ENCODE data around the gene MED27.
A peak's percentile ranks its signal among the peaks of the same experiment; 100 is the strongest.

MED27 gene

DNA sequence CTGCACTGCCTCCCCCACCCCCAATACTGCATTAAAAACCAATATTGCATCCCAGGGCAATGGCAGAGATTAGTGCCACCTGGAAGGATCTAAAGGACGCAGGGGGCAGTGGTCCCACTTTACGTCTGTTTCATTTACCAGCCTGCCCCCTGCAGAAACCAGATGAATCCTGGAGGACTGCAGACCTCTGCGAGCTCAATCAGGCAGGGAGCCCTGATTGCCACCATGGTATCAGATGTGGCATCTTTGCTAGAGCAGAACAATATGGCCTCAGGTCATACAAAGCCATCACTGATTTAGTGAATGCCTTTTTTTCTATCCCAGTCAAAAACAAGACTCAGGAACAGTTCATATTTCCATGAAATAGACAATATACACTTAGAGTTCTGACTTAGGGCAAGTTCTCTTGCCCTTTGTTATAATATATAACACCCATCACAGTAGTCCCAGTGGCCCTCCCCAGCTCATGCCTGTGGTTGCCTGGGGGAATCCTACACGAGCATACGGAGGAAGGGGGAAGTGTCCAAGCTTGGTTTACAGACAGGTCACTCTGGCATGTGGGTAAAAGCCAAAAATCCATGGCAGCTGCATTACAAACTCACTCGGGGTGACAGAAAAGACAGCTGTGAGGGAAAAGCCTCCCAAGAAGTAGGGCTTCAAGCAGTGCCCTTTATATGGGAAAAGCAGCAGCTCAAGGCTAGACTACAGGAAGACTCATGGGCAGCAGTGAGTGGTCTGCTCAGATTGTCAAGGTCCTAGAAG, 85.1 kb downstream of the MED27 start:
- no peak for DNase-seq

DNA sequence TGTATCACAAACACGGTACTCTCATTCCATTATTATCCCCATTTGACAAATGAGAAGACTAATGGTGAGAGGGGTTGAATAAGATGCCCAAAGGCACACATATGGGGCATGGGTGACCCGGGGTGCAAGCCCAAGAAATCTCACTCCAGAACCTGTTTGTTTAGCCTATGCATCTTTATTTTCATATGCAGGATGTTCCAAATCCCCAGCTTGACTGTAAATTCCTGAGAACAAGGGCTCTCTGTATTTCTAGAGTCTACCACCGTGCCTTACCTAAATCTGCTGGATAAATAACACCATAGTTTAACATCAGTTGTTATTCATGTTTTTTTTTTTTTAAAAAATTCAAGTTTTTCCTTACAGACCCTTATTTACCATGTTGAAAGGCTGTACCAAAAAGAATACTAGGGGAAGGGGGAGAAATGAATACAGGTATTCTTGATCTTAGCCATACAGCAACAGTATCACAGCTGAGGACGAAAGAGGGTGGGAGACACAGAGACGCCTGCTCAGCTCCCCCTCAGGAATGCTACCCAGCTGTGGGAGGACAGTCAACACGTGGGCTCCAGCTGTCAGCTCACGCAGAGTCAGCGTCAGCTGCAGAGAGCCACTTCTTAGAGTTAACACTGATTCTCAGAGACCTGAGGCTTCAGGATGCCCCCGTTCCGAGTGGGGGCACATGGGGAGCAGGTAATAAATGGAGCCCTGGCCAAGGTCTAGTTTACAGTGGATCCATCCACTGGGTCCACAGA, 86.6 kb downstream of the MED27 start:
- peak; percentile 45 for DNase-seq

DNA sequence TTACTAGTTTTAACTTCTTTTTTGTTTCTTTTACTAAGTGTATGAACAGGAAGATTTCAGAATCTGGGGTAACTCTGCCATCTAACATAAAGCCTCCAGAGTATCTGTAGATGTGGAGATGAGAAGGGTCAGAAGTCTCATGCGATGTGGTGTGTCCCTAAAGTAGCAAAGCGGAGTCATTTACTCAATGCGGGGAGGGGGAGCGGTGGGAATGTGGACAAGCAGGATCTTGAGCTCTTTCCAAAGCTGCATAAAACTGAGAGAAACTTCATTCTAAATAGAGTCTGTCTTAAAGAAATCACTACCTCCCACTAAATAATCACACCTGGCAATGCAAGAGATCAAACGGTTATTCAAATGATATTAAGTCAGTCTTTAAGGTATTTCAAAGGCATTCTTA, 92.4 kb downstream of the MED27 start:
- no peak for DNase-seq

DNA sequence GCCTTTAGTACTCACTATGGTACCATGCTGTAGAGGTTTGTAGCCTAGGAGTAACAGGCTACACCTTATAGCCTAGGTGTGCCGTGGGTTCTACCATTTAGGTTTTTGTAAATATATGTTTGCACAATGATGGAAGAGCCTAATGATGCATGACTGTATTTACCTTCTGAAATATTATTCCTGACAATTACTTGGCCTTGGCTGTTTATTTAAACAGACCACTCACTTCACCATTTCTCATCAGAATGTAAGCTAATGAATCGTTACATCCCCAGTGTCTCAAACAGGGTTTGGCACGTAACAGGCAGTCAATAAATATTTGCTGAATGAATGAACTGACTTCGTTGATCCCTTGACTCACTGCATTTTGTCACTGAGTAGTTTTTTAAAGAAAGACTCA, 93.1 kb downstream of the MED27 start:
- DNase-seq = no peak

DNA sequence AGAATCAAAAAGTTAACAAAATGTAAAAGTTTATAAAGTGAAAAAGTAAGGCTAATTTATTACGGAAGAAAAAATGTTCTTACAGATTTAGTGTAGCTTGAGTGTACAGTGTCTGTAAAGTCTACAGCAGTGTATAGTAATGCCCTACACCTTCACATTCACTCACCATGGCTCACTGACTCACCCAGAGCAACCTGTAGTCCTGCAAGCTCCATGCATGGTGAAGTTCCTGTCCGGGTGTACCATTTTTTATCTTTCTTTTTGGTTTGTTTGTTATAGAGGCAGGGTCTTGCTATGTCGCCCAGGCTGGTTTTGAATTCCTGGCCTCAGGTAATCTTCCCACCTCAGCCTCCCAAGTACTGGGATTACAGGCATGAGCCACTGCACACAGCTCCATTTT, 93.6 kb downstream of the MED27 start:
- DNase-seq = no peak

DNA sequence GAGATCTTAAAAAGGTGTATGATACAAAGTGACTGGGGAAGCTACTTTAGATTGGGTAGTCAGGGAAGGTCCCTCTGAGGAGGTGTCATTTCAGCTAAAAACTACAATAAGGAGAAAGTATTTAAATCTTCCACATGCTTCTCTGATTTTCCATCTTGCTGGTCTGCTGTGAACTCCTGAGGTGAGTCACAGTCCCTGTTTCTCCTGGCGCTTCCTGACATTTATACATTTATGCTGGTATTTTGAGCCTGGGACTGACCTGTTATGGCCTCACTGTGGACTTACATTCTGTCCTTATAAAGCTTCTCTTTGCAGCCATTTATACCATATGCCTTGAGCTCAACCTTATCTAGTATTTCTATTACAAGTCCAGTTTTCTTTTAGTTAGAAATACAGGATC, 95.1 kb downstream of the MED27 start:
- no peak for DNase-seq

DNA sequence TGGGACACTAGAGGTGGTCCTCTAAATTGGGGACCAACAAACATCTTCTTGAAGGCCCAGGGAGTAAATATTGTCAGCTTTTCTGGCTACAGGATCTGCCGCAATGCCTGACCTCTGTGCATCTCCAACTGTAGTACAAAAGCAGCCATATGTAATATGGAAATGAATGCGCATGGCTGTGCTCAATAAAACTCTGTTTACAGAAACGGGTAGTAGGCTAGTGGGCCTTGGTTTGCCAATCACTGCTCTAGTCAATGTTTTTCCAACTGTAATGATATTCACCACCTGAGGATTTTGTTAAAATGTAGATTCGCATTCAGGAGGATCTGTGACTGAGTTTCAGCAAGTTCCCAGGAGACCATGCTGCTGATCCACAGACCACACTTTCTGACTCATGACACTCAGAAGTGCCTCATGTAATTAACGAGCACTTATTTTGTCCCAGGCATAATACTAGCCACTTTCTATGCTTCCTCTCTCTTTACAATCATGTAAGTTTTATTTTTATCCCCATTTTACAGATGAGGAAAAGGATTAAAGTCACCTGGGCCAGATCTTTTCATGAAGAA, 96.9 kb downstream of the MED27 start:
- peak; percentile 70 for DNase-seq

DNA sequence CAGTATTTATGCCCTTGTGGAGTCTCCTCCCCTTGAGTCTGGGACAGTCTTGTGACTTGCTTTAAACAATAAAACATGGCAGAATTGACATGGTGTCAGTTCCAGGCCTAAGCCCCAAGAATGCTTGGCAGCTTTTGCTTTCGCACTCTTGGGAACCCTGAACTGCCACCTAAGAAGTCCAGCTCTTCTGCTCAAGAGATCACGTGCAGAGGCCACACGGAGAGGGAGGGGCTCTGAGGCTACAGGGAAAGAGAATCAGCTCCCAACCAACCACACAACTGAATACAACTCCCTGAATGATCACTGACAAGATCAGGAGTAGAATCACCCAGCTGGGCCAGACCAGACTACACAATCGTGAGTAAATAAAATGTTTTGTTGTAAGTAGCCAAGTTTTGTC, 97.6 kb downstream of the MED27 start:
- DNase-seq = no peak

DNA sequence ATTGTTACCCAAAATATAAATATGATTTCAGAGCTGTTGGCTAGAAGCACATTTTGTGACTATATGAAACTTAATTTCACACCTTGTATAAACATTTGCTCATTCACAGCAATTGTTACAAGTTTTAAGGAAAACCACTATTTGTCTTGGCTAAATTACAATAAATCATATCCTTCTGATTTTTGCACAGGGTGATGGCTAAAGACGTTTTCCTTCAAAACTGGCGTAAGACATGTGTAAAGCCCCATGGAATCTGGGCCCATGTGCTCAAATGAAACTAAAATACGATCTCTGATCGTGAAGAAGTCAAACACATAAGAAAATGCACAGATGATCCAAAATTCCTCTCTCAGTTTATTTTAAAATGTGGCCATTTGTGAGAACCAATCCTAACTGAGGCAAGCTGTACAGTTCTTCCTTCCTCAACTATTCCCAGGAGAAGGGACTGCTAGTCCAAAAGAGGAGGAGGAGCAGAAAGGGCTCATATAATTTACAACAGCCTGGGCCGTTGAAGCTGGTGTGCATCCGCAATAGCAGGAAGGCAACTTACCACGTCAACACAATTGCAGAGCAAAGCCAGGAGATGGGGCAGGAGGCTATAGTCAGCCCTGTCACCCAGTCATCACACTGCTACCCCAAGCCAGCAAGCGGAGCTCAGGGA, 98.4 kb downstream of the MED27 start:
- DNase-seq = peak; percentile 52

DNA sequence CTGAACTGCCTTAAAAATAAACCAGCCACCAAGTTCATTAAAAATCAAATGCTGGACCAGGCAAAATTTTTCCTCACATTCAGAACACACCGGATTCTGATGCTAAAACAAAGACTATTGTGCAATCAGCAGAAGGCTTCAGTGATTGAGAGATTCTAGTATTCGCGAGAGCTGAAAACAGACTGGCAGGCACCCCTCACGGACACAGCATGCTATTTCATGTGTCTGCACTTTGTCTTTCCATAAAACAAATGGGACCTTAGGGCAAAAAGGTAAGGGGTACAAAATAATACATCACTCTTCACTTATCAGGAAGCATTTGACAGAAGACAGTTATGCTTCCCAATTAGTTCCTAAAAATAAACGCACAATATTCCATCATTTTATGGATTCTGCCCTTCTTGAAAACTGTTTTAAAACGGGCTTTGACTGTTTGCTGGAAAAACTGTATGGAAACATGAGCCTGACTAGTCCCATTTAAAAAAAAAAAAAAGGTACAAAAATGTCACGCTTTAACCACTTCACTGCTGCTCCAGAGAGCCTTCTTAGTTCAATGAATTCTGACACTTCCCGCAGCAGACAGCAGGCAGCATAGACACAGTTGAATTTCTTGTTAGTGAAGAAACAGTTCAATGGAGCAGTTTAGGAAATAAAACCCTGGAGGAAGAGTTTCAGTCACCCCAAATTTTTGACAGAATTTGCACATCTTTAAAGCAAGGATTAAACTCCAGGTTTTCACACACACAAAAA, 99.2 kb downstream of the MED27 start:
- DNase-seq = no peak

DNA sequence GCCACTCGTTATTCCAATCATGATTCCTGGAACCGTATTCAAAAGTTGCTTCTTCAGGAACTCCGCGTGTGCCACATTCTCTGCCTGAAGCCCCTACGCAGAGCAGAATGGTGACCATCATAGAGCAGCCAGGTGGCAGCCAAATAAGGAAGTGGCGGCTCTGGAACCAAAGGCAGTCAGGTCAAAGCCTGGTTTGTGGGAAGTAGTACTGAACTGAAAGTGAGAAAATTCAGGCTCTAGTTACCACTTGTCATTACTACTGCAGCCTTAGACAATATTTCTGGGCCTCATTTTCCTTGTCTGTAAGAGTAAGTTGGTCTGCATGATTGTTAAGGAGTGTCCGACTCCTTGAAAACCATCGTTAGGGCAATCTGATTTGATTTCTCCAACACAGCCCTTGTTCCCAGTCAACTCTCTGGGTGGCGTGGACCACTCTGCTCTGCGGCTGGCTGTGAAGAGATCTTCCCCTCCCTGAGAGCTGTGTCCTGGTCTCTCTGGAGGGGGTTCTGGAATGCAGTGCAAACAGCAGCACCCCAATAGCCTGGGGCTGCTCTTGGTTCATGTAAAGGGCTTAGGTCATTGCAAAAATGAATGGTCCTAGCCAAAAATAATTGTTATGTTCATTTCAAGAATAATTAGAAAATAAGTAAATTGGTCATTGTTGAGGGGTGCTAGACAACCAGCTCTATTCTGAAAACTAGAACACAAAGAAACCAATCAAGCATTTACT, 102.4 kb downstream of the MED27 start:
- DNase-seq = no peak

DNA sequence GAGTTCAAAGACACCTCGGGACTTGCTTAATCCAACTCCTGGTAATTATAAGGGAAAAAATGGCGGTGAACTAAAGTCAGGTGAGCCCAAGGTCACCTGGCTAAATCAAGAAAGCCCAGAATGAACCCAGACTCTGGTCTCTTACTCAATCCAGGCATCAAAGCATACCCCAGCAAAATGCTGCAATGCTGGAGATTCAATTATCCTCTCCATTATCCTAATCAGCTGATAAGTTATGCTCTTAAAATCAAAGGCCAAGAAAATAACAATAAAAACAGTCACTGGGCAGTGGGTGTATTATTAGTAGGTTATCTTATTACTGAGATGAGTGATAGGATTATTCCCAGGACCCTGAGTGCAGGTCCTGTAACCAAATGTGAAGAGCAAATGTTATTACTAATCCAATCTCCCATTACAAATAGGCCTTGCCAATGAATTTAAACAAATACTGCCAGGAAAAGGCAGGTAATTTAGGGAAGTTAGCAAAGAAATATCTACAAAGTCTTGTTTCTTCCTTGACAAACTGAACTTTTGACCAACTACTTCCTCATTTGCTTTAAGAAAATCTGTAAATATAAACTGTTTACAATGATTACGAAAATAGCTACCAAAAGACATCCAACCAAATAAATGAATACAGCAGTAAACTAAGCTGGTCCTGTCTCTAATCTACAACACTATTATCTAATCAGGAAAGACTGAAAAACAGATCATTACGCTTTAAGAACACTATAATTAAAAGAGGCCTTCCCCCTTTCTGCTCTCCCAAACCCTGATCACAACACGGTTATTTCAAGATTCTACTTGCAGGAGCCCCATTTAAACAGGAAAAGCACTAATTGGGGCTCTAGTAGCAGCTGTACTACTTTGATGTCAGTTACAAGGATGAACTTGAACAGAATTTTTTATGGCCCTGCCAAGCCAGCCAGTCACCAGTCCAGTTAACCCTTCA, 103.2 kb downstream of the MED27 start:
- no peak for DNase-seq

DNA sequence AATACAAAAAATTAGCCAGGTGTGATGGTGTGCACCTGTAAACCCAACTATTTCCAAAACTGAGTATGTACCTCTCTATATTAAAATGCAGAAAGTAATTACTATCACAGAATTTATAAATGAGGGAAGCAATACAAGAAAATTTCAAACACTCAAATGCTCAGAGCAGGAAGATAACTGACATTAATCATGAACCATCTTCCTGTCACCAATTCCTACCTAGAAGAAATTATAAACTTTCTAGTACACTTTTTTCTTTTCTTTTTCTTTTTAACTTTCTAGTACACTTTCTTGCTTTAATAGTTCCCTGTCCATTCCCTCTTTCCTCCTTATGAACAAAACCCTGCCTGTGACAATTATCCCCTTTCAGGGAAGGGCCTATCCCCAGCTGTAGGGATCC, 106.8 kb downstream of the MED27 start:
- no peak for DNase-seq

DNA sequence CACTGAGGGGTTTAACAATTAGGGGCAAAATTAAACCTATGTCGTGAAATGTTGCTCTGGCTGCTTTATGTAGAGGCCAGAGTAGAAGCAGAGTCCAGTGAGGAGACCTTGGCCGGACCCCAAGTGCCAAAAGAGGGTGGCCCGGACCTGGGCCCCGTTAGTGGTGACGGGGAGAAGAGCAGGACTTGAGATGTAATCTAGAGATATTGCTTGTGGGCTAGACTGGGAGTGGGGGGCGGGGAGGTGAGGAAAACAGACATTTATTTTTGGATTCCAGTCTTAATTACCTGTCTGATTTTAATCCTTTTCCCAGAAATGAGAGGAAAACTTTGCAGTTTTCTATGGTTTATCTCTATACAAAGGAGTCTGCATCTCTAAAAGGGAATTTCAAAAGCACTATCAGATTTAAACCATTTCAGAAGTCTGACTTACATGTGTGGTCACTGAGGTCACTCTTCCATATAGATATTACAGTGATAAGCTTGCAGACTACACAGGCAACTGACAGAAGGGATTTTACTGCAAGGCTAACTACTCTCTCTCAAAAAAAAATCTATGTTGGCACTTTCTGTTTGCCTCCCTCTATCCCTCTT, 108.1 kb downstream of the MED27 start:
- DNase-seq = no peak

DNA sequence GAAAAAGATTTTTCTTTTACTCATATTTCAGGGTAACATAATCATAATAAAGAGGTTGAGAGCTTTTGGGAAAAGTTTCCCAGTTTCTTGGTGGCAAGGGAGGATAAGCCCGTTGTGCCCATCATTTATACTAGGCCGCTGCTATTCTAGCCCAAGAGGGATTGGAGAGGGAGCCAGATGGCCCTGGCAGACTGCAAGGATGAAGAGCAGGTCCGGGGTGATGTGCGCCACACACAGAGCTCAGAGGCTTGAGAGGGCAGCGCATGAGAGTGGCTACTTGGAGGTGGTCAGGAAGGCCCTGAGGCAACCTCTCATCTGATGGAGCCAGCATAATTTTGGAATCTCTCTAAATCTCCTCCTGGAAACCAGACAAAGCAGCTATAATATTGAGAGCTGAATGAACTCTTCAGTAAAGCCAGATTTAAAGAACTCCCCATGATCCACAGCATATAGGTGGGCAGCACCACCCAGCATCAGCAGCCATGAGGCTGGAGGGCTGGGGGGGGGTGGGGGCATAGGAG, 110.1 kb downstream of the MED27 start:
- DNase-seq = no peak

DNA sequence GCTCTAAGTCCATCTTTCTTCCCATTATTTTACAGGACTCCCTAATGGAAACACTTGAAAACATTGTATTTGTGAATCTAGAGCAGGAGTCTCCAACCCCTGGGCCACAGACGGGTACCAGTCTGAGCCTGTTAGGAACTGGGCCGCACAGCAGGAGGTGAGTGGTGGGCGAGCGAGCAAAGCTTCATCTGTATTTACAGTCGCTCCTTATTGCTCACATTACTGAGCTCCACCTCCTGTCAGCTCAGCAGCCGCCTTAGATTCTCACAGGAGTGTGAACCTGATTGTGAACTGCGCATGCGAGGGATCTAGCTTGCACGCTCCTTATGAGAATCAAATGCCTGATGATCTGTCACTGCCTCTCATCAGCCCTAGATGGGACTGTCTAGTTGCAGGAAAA, 111.0 kb downstream of the MED27 start:
- DNase-seq = no peak

DNA sequence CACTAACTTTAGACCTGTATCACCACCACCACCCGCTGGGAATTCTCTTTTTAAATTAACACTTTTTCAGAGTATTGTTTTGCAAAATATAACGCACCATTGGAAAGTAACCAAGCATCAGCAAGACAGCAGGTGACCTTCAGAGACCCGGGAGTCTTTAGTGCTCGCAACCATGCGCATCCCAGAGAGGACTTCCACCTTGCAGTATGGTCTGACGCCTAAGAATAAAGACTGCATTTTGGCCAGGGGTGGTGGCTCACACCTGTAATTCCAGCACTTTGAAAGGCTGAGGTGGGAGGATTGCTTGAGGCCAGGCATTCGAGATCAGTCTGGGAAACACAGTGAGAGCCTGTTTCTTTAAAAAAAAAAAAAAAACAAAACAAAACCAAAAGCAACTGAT, 113.8 kb downstream of the MED27 start:
- DNase-seq = no peak

DNA sequence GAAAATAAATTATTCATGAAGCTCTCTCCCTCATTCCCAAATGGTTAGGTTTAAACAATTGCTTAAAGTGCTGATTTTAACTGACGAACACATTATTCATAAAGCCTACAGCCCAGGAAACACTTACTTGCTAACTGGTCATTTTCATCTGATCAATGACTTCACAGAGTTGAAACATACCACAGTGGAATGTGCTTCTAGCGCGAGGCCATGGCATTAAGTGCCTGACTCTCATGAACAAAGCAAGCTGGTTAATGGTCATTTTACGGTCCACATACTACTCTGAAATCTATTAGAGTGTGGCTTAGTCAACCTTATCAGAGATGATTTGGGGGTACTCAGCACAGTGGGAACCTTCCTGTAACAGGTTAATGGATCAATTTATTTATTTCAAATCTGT, 114.6 kb downstream of the MED27 start:
- DNase-seq = no peak

DNA sequence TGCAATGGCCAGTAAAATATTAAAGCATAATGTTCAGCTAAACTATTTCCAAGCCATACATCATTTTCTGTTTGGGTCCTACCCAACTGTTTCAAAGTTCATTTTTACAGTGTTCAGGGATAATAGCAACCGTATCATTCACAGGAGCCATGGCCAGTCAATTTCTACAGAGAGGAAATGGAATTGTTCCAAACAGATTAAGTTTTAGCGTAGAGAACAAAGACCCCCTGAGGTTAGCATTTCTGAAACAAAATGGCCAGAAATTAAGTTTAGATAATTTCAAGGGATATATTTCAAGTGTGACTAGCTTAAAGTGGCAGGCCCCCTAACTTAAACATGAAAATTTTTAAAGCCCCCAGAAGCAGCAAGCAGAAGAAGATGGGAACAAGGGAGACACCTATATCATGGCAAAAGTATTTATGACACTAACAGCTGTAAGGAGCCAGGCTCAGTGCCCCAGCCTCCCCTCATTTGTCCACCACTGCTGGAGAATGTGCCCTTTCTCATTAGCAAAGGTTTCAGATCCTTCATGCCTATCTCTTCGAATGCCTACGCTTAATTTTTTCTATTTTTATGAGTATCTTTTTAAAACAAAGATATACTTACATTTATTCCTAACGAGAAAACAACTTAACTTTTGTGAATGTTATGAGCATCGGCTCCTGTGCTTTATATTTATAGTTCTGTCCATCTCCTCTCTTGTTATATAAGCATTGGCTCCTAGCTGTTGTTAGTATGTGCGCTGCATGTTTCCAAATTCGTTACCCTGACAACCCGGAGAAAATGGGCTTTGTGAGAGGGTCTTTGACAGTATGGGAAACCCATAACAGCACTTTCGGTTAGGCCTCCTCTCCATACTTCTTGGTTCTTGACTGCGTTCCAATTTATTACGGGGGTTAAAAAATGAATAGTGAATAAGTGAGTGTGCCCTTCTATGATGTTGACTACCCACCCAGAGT, 116.3 kb downstream of the MED27 start:
- DNase-seq = no peak

Measured in fibroblast of skin of abdomen (primary cell).